Astrocyte (in vitro differentiated cells and primary cell): ENCODE results near the gene SH3GL3. TPM values are rescaled to one million over a fixed set of nuclear protein-coding genes. Genes with fewer than 3 reads are reported as not detected.

Experiments used
- DNase-seq: peaks from one replicate; pipeline ENCODE4 v3.0.0-alpha.2; 2010; ENCODE audit warnings: low read depth
- FAIRE-seq: peaks from 2 replicates; lab custom pipeline; 2011; peaks lifted over from hg19 to GRCh38; lab: Jason Lieb, UNC
- H2AFZ ChIP-seq: 2 replicates; pipeline ENCODE4 v1.6.0; 2012; ENCODE audit warnings: low read depth, low read length, inconsistent platforms
- H3K27ac ChIP-seq: 2 replicates; pipeline ENCODE4 v1.5.1; 2011; ENCODE audit warnings: low read depth, low read length, inconsistent platforms
- H3K27me3 ChIP-seq: 2 replicates; pipeline ENCODE4 v1.6.0; 2011; ENCODE audit warnings: low read length, inconsistent platforms; ENCODE audit not compliant: insufficient read depth
- H3K36me3 ChIP-seq: 2 replicates; pipeline ENCODE4 v1.5.1; 2011; ENCODE audit warnings: low read length, inconsistent platforms; ENCODE audit not compliant: insufficient read depth
- H3K4me1 ChIP-seq: 2 replicates; pipeline ENCODE4 v1.5.1; 2011; ENCODE audit warnings: low read length, inconsistent platforms; ENCODE audit not compliant: insufficient read depth
- H3K4me2 ChIP-seq: 2 replicates; pipeline ENCODE4 v1.6.0; 2012; ENCODE audit warnings: low read length, inconsistent platforms
- H3K4me3 ChIP-seq: 2 replicates; pipeline ENCODE4 v1.5.1; 2011; ENCODE audit warnings: low read depth, mild to moderate bottlenecking, low read length, inconsistent platforms; ENCODE audit not compliant: insufficient read depth
- H3K79me2 ChIP-seq: 2 replicates; pipeline ENCODE4 v1.6.0; 2012; ENCODE audit warnings: mild to moderate bottlenecking, low read length, inconsistent platforms; ENCODE audit not compliant: insufficient read depth
- H3K9ac ChIP-seq: 2 replicates; pipeline ENCODE4 v1.6.0; 2012; ENCODE audit warnings: mild to moderate bottlenecking, low read length, inconsistent platforms
- H3K9me3 ChIP-seq: 2 replicates; pipeline ENCODE4 v1.5.1; 2012; ENCODE audit warnings: low read depth, mild to moderate bottlenecking, low read length, inconsistent platforms; ENCODE audit not compliant: insufficient read depth
- H4K20me1 ChIP-seq: 2 replicates; pipeline ENCODE4 v1.6.0; 2012; ENCODE audit warnings: low read length, inconsistent platforms; ENCODE audit not compliant: insufficient read depth
- H3K27ac Mint-ChIP-seq: one replicate; pipeline ENCODE4 v1.8.0; 2021; ENCODE audit warnings: mild to moderate bottlenecking, mixed read lengths; ENCODE audit not compliant: unreplicated experiment
- H3K27me3 Mint-ChIP-seq: one replicate; pipeline ENCODE4 v1.8.0; 2021; ENCODE audit warnings: low read depth, mixed read lengths; ENCODE audit not compliant: unreplicated experiment
- H3K36me3 Mint-ChIP-seq: one replicate; pipeline ENCODE4 v1.8.0; 2021; ENCODE audit warnings: low read depth, mixed read lengths; ENCODE audit not compliant: unreplicated experiment
- H3K4me1 Mint-ChIP-seq: one replicate; pipeline ENCODE4 v1.8.0; 2021; ENCODE audit warnings: low read depth, mixed read lengths; ENCODE audit not compliant: unreplicated experiment
- H3K4me3 Mint-ChIP-seq: one replicate; pipeline ENCODE4 v1.8.0; 2021; ENCODE audit warnings: mild to moderate bottlenecking, moderate library complexity, mixed read lengths; ENCODE audit not compliant: unreplicated experiment
- H3K9me3 Mint-ChIP-seq: one replicate; pipeline ENCODE4 v1.8.0; 2021; ENCODE audit warnings: mild to moderate bottlenecking, mixed read lengths; ENCODE audit not compliant: unreplicated experiment
- EZH2 ChIP-seq: IDR thresholded peaks from 2 replicates; pipeline ENCODE4 v1.6.1; 2012; ENCODE audit warnings: mild to moderate bottlenecking, low read length, inconsistent platforms; ENCODE audit not compliant: insufficient read depth
- total RNA-seq: library from RNA; stranded (reverse); gene quantifications from 2 replicates; pipeline ENCODE4 v1.2.1, GENCODE V29; 2021
- TF ChIP-seq, protein P1 (sequence below): IDR thresholded peaks from 2 replicates; pipeline ENCODE4 v1.5.1; 2011; ENCODE audit warnings: low read depth, mild to moderate bottlenecking, inconsistent platforms, low read length, moderate library complexity; ENCODE audit not compliant: insufficient read depth

The SH3GL3 gene
- total RNA-seq, 1 donor from 2014 or later: 2.7 TPM

DNA sequence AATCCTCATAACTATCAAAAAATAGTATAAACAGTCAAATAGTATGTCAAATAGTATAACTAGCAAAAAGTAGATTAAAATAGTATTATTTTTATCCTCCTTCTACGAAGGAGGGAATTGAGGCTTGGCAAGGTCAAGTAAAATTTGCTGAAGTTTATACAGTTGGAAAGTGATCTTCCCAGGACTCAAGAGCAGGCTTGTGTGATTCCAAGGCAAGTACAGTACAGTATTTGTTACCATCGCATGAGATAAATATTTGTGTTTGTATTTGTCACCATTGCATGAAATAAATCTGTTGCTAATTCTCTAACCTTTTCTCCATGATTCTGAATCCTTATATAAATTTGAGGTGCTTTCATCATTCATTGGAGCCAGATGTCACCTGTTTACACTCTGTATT, 28.9 kb downstream of the SH3GL3 start:
- Histone ChIP-seq H4K20me1 (no peaks in the 10 kb centered on the region), H3K36me3 (no peaks in the 10 kb centered on the region), H2AFZ (no peak overlapping the region), H3K4me3 (no peak overlapping the region), H3K4me1 (no peaks in the 10 kb centered on the region), H3K27me3 (no peaks in the 10 kb centered on the region), H3K27ac (no peak overlapping the region), H3K4me2 (no peak overlapping the region), H3K9me3 (no peaks in the 10 kb centered on the region), H3K9ac (no peak overlapping the region), H3K79me2 (no peaks in the 10 kb centered on the region)
- Mint-ChIP-seq H3K4me3 (no peak overlapping the region), H3K4me1 (peaks cover 24% of the 10 kb centered on the region), H3K27me3 (no peaks in the 10 kb centered on the region), H3K36me3 (no peaks in the 10 kb centered on the region), H3K9me3 (peaks cover 3% of the 10 kb centered on the region), H3K27ac (no peak overlapping the region)
- FAIRE-seq (no peak), DNase-seq (no peak)
- no peak for TF ChIP-seq EZH2
- TF ChIP-seq, protein P1, sequence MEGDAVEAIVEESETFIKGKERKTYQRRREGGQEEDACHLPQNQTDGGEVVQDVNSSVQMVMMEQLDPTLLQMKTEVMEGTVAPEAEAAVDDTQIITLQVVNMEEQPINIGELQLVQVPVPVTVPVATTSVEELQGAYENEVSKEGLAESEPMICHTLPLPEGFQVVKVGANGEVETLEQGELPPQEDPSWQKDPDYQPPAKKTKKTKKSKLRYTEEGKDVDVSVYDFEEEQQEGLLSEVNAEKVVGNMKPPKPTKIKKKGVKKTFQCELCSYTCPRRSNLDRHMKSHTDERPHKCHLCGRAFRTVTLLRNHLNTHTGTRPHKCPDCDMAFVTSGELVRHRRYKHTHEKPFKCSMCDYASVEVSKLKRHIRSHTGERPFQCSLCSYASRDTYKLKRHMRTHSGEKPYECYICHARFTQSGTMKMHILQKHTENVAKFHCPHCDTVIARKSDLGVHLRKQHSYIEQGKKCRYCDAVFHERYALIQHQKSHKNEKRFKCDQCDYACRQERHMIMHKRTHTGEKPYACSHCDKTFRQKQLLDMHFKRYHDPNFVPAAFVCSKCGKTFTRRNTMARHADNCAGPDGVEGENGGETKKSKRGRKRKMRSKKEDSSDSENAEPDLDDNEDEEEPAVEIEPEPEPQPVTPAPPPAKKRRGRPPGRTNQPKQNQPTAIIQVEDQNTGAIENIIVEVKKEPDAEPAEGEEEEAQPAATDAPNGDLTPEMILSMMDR: no peak

DNA sequence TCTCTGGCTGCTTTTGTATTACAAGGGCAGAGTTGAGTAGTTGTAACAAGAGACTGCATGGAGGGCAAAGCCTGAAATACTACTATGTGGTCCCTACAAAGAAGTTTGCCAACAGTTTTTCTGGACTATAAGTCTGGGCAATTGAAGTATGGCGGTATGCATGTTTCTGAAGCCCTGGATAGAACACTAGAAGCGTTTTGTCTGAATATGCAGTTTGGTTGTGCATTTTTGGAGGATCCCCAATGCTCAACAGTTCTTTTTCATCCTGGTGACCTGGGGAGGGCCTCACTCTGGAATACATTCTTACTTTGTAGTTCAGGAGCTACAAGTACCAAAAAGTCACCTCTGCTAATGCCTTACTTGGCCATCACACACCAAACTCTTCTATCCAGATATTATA, 29.6 kb downstream of the SH3GL3 start:
- no peak overlapping the region for H3K9ac ChIP-seq
- TF ChIP-seq, protein P1: no peak
- TF ChIP-seq EZH2: no peak
- H3K79me2 ChIP-seq: no peaks in the 10 kb centered on the region
- Mint-ChIP-seq H3K4me1 (peaks cover 24% of the 10 kb centered on the region), H3K9me3 (peaks cover 3% of the 10 kb centered on the region), H3K4me3 (no peak overlapping the region), H3K27me3 (no peaks in the 10 kb centered on the region), H3K36me3 (no peaks in the 10 kb centered on the region), H3K27ac (no peak overlapping the region)
- H3K4me3 ChIP-seq: no peak overlapping the region
- FAIRE-seq (no peak), DNase-seq (no peak)
- H3K9me3 ChIP-seq: no peaks in the 10 kb centered on the region
- no peak overlapping the region for H3K27ac ChIP-seq
- no peaks in the 10 kb centered on the region for H3K4me1 ChIP-seq
- H2AFZ ChIP-seq: no peak overlapping the region
- no peaks in the 10 kb centered on the region for H3K27me3 ChIP-seq
- no peak overlapping the region for H3K4me2 ChIP-seq
- no peaks in the 10 kb centered on the region for H3K36me3 ChIP-seq
- no peaks in the 10 kb centered on the region for H4K20me1 ChIP-seq

DNA sequence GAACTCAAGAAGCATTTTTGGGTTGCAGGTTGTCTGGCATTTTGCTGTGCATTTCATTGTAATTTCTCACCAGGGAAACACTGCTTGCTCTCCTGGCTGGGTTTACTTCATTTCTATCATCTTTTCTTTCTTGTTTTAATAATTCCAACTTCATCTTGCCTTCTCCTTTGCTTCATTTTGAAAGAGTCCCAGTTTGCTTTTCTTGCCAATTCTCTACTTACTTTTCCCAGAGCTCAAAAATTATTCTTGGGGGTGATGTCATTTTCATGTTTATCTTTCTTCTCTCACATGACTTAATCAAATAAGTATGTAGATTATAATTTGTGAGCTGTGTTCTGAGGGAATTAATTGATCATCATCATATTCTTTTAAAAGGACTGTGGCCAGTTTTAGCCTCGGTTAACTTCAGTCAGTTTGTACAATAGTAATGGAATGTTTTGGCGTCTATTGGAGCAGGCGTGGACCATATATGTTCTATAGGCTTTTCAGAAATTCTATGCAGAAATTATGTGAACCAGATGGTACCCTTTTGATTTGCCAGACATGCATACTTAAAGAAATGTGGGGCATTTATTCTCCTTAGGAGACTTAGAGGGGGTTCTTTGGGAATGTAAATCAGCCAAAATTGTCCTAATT, 30.1 kb downstream of the SH3GL3 start:
- no peaks in the 10 kb centered on the region for H3K79me2 ChIP-seq
- Mint-ChIP-seq H3K4me3 (no peak overlapping the region), H3K9me3 (peaks cover 1% of the 10 kb centered on the region), H3K27me3 (no peaks in the 10 kb centered on the region), H3K27ac (no peak overlapping the region), H3K4me1 (peaks cover 24% of the 10 kb centered on the region), H3K36me3 (no peaks in the 10 kb centered on the region)
- no peaks in the 10 kb centered on the region for H3K36me3 ChIP-seq
- DNase-seq (peak; percentile 4), FAIRE-seq (no peak)
- no peak overlapping the region for H3K9ac ChIP-seq
- TF ChIP-seq EZH2: no peak
- TF ChIP-seq, protein P1: no peak
- H3K9me3 ChIP-seq: no peaks in the 10 kb centered on the region
- no peak overlapping the region for H3K4me3 ChIP-seq
- H2AFZ ChIP-seq: no peak overlapping the region
- H3K27ac ChIP-seq: no peak overlapping the region
- no peak overlapping the region for H3K4me2 ChIP-seq
- no peaks in the 10 kb centered on the region for H3K4me1 ChIP-seq
- H3K27me3 ChIP-seq: no peaks in the 10 kb centered on the region
- no peaks in the 10 kb centered on the region for H4K20me1 ChIP-seq
